KG1 (cell line): ENCODE measurements around the gene KIAA1671.
"Not testable (repeated sequence)": the region's sequence is repeated elsewhere in the genome, so short reads cannot be mapped to it uniquely, and the experiment has no call there.

Experiments
- DNase-seq: peaks from one replicate; lab custom pipeline; 2025; lab: John Stamatoyannopoulos, UW

The KIAA1671 gene

GRCh38 chr22:25172153-25172552 is 219.6 kb downstream of the KIAA1671 start:
- no peak for DNase-seq

GRCh38 chr22:25174156-25174887 is 221.8 kb downstream of the KIAA1671 start:
- no peak for DNase-seq

GRCh38 chr22:25174888-25175411 is 222.4 kb downstream of the KIAA1671 start:
- DNase-seq, result no peak

- no peak for DNase-seq
These were observed 223.7 kb downstream of the KIAA1671 start for GRCh38 chr22:25176175-25176574.

- no peak for DNase-seq
These were observed 224.3 kb downstream of the KIAA1671 start for GRCh38 chr22:25176799-25177198.

- DNase-seq, result no peak
These were observed 224.7 kb downstream of the KIAA1671 start for GRCh38 chr22:25177226-25177625.

GRCh38 chr22:25177895-25178294 is 225.4 kb downstream of the KIAA1671 start:
- DNase-seq, result no peak

- not testable (repeated sequence) for DNase-seq
These were observed 225.8 kb downstream of the KIAA1671 start for GRCh38 chr22:25178348-25178747.

GRCh38 chr22:25178869-25179631 is 226.5 kb downstream of the KIAA1671 start:
- DNase-seq, result not testable (repeated sequence)

GRCh38 chr22:25182131-25183110 is 229.9 kb downstream of the KIAA1671 start:
- no peak for DNase-seq

GRCh38 chr22:25183949-25184619 is 231.6 kb downstream of the KIAA1671 start:
- DNase-seq, result no peak

- no peak for DNase-seq
These were observed 233.6 kb downstream of the KIAA1671 start for GRCh38 chr22:25186140-25186539.

GRCh38 chr22:25187469-25187868 is 235.0 kb downstream of the KIAA1671 start:
- no peak for DNase-seq

- DNase-seq, result no peak
These were observed 239.9 kb downstream of the KIAA1671 start for GRCh38 chr22:25192406-25192805.

GRCh38 chr22:25193130-25193529 is 240.6 kb downstream of the KIAA1671 start:
- DNase-seq, result no peak

- DNase-seq, result no peak
These were observed 241.0 kb downstream of the KIAA1671 start for GRCh38 chr22:25193548-25193947.

- DNase-seq, result no peak
These were observed 243.8 kb downstream of the KIAA1671 start for GRCh38 chr22:25196326-25196725.

GRCh38 chr22:25197340-25197739 is 244.8 kb downstream of the KIAA1671 start:
- DNase-seq, result no peak

GRCh38 chr22:25199731-25200520 is 247.4 kb downstream of the KIAA1671 start, which contains the start of gene CRYBB3:
TSS of gene CRYBB3 (plus strand) at chr22:25199858. CDS start at chr22:25201397, 1,539 bp downstream.
- DNase-seq, result no peak

- DNase-seq, result no peak
These were observed 248.5 kb downstream of the KIAA1671 start for GRCh38 chr22:25200967-25201366.
